Upper lobe of left lung (tissue), 6 donors: ENCODE data around the gene CD44. TPM values are rescaled to one million over a fixed set of nuclear protein-coding genes. Genes with fewer than 3 reads are reported as not detected.

Experiments used
- ATAC-seq, 2 donors: fragments of 200-7000 bp; cut with Tn5 transposase; one replicate each; pipeline ENCODE4 v1.9.1; 2022; ENCODE audit warnings: mild to moderate bottlenecking in 2 of 2, moderate library complexity in 2 of 2; ENCODE audit not compliant: low FRiP score in 2 of 2
- DNase-seq, 2 donors: peaks; one replicate each; pipeline ENCODE4 v3.0.0-alpha.2; 2019 to 2020
- H3K27ac ChIP-seq, 4 donors: fragments of 200-600 bp; sonication (generic); one replicate each; pipeline ENCODE4 v1.5.1; 2016 to 2019
- H3K27me3 ChIP-seq, 4 donors: fragments of 200-600 bp; sonication (generic); one replicate each; pipeline ENCODE4 v1.5.1; 2017 to 2019
- H3K36me3 ChIP-seq, 4 donors: fragments of 200-600 bp; sonication (generic); one replicate each; pipeline ENCODE4 v1.5.1; 2016 to 2019
- H3K4me1 ChIP-seq, 4 donors: fragments of 200-600 bp; sonication (generic); one replicate each; pipeline ENCODE4 v1.5.1; 2018 to 2019
- H3K4me3 ChIP-seq, 4 donors: fragments of 200-600 bp; sonication (generic); one replicate each; pipeline ENCODE4 v1.5.1; 2017 to 2019; ENCODE audit warnings: mild to moderate bottlenecking in 2 of 4, moderate library complexity in 1 of 4
- H3K9me3 ChIP-seq, 4 donors: fragments of 200-600 bp; sonication (generic); one replicate each; pipeline ENCODE4 v1.5.1; 2018 to 2019
- EP300 ChIP-seq, 4 donors: sonication (generic); formaldehyde crosslinking; IDR thresholded peaks; one replicate each; pipeline ENCODE4 v1.5.1; 2017; ENCODE audit warnings: antibody characterized with exemption in 4 of 4, control low read depth in 2 of 4
- POLR2A ChIP-seq, 4 donors: fragments of 450-650 bp; IDR thresholded peaks; one replicate each; pipeline ENCODE4 v1.5.1; 2016 to 2017; ENCODE audit warnings: antibody characterized with exemption in 4 of 4, mild to moderate bottlenecking in 2 of 4
- POLR2AphosphoS5 ChIP-seq, 2 donors: sonication (generic); formaldehyde crosslinking; IDR thresholded peaks; one replicate each; pipeline ENCODE4 v1.5.1; 2017; ENCODE audit warnings: antibody characterized with exemption in 2 of 2
- WGBS, 2 donors: methylation state at CpG; one replicate each; pipeline ENCODE4 v1.1.5; 2017 to 2018; 5-methylcytosine and 5-hydroxymethylcytosine counted together
- total RNA-seq, 6 donors: library from RNA; depleted of rRNA in 4 of 6; stranded (reverse); fragments of >200 nt in 4 of 6; gene quantifications; one replicate each; pipeline versions ENCODE4 v1.1.0 to v1.2.1, GENCODE V29; 2016 to 2021
- TF ChIP-seq, protein P1 (sequence below), 6 experiments: fragments of 450-650 bp in 4 of 6; fragments of 200-600 bp in 2 of 6; sonication (generic) in 2 of 6; IDR thresholded peaks; one replicate each; pipeline ENCODE4 v1.5.1; 2016 to 2019; ENCODE audit warnings: antibody characterized with exemption in 6 of 6
- donor health status: DM: no; HTN: no; CAD: no; lungs with moderate emphysema.
- donor health status: DM: no; HTN: yes; CAD: no; lungs with severe emphysema.

Gene CD44
- total RNA-seq, 6 donors from 2014 or later, result 454 to 696 (median 551) TPM

DNA sequence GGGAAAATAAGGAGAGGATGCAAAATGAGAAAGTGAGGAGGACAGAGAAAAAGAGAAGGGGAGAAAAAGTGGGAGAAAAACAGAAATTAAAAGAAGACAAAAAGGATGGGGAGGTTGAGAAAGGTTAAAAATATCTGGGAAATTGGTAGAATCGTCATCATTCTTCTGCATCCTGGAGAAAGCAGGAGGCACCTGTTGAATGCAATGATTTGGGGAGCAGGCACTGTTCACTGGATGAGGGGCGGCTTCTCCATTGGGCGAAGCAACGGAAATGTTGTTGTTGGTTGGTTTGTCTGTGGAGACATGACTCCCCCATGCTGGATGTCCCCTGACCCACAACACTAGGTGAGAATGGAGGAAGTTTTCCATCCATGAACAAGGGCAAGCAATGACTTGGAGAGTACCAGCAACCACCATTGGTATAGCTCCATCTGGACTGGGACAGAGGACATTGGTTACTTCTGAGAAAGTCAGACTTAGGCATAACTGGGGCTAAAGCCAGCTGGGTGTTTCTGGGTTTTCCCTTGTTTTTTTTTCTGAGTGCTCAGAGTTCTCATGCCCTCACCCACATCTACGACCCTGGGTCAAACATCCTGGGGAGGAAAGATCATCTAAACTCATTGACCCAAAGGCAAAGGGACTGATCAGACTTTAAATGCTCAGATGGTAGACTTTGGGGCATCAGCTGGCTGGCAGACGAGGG lies 11.9 kb upstream of the CD44 start:
- WGBS, 2 donors, result 93 to 98% methylated on average over 5 to 6 of the region's 6 CpGs
- no peak for TF ChIP-seq POLR2A (IDR thresholded peaks at IDR 0.05)
- no peak for TF ChIP-seq POLR2AphosphoS5 (IDR thresholded peaks at IDR 0.05)
- TF ChIP-seq, protein P1, sequence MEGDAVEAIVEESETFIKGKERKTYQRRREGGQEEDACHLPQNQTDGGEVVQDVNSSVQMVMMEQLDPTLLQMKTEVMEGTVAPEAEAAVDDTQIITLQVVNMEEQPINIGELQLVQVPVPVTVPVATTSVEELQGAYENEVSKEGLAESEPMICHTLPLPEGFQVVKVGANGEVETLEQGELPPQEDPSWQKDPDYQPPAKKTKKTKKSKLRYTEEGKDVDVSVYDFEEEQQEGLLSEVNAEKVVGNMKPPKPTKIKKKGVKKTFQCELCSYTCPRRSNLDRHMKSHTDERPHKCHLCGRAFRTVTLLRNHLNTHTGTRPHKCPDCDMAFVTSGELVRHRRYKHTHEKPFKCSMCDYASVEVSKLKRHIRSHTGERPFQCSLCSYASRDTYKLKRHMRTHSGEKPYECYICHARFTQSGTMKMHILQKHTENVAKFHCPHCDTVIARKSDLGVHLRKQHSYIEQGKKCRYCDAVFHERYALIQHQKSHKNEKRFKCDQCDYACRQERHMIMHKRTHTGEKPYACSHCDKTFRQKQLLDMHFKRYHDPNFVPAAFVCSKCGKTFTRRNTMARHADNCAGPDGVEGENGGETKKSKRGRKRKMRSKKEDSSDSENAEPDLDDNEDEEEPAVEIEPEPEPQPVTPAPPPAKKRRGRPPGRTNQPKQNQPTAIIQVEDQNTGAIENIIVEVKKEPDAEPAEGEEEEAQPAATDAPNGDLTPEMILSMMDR (IDR thresholded peaks at IDR 0.05), result no peak
- TF ChIP-seq EP300 (IDR thresholded peaks at IDR 0.05), result no peak
- Histone ChIP-seq H3K27me3 (no peaks in the 10 kb centered on the region), H3K36me3 (no peaks in the 10 kb centered on the region), H3K4me1 (no peaks in the 10 kb centered on the region), H3K4me3 (no peak overlapping the region), H3K27ac (no peak overlapping the region), H3K9me3 (no peaks in the 10 kb centered on the region)
- DNase-seq (no peak), ATAC-seq (no peak)

DNA sequence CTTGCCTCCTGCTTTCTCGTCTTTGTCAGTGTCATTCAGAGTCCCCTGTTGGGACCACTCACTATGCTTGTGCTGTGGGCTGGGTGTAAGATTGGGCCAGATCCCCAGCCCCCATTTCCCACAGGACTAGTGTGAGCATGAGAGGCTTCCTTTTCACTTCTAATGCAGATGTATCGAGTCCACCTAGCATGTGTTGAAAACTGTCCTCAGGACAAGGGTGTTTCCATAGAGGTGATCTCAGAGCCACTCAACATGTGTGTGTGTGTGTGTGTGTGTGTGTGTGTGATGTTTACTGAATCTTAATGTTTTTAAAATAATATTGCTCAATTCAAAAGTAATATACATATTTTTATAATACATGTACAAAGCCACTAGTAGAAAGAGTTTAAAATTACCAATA lies 11.4 kb upstream of the CD44 start:
- H3K36me3 ChIP-seq, result no peaks in the 10 kb centered on the region
- TF ChIP-seq EP300 (IDR thresholded peaks at IDR 0.05), result no peak
- no peak for TF ChIP-seq POLR2A (IDR thresholded peaks at IDR 0.05)
- no peak for TF ChIP-seq POLR2AphosphoS5 (IDR thresholded peaks at IDR 0.05)
- TF ChIP-seq, protein P1 (IDR thresholded peaks at IDR 0.05), result no peak
- no peaks in the 10 kb centered on the region for H3K9me3 ChIP-seq
- ATAC-seq, result no peak
- no peaks in the 10 kb centered on the region for H3K27me3 ChIP-seq
- DNase-seq, result no peak
- 89 to 100% methylated on average over 1 to 2 of the region's 2 CpGs for WGBS, 2 donors
- no peak overlapping the region for H3K27ac ChIP-seq
- no peak overlapping the region for H3K4me3 ChIP-seq
- no peaks in the 10 kb centered on the region for H3K4me1 ChIP-seq

DNA sequence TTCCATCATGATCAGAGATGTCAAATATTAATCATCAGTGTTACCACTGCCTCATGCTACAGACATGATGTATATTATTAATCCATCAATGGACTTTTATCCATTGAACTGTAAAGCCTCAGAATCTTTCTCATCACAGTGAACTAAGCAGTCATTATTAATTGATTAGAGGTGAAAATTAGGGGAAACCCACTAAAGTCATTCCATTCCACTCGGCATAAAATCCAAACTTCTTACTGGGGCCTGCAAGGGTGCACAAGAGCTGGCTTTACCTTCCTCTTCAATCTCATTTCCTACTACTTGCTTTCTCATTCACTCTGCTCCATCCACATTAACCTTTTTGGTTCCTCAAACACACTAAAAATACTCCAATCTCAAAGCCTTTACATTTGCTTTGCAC lies 7.9 kb upstream of the CD44 start:
- DNase-seq, result no peak
- H3K9me3 ChIP-seq, result no peaks in the 10 kb centered on the region
- WGBS, 2 donors, result 92 to 100% methylated on average over 1 of the region's 1 CpG
- no peak for ATAC-seq
- no peak overlapping the region for H3K4me3 ChIP-seq
- H3K27ac ChIP-seq, result no peak overlapping the region
- H3K4me1 ChIP-seq, result no peaks in the 10 kb centered on the region
- TF ChIP-seq, protein P1 (IDR thresholded peaks at IDR 0.05), result no peak
- no peak for TF ChIP-seq POLR2A (IDR thresholded peaks at IDR 0.05)
- TF ChIP-seq POLR2AphosphoS5 (IDR thresholded peaks at IDR 0.05), result no peak
- TF ChIP-seq EP300 (IDR thresholded peaks at IDR 0.05), result no peak
- no peaks in the 10 kb centered on the region for H3K27me3 ChIP-seq
- H3K36me3 ChIP-seq, result no peaks in the 10 kb centered on the region

DNA sequence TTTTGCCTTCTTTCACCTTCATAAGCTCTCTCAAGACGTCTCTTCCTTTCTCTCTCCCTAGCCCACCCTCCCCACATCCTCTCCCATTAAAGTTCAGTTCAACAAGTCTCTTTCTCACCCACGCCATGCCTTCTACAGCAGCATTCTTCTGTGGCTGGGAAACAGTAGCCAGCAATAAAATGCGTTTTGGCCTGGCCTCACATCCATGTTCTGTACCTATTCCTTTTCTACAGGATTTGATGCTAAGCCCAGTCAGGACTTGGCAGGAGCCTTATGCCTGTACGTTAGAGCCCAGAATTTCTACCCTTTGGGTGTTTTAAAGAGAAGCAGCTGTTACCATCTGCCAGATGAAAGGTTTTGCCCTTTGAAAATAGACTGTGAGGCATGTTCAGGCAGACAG lies 7.1 kb upstream of the CD44 start:
- Histone ChIP-seq H3K36me3 (no peaks in the 10 kb centered on the region), H3K4me3 (no peak overlapping the region), H3K9me3 (no peaks in the 10 kb centered on the region), H3K27ac (no peak overlapping the region), H3K27me3 (no peaks in the 10 kb centered on the region), H3K4me1 (no peaks in the 10 kb centered on the region)
- no peak for ATAC-seq
- TF ChIP-seq, protein P1 (IDR thresholded peaks at IDR 0.05), result no peak
- no peak for TF ChIP-seq POLR2A (IDR thresholded peaks at IDR 0.05)
- no peak for TF ChIP-seq EP300 (IDR thresholded peaks at IDR 0.05)
- TF ChIP-seq POLR2AphosphoS5 (IDR thresholded peaks at IDR 0.05), result no peak
- DNase-seq, result no peak
- 88 to 91% methylated on average over 4 of the region's 4 CpGs for WGBS, 2 donors

DNA sequence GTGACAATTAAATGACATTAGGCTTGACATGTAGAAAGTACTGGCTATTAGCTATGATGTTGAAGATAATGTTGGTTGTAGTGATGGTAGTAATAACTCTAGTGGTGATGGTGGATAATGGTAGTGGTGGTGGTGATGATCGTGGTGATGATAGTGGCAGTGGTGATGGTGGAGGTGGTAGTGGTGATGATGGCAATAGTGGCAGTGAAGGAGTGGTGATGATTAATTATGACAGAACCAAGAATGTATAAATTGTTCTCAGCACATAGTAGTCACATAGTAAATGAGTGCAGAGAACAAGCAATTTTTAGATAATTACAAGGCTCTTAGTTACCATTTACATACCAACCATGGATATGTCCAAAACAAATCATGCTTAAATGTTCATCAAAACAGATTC lies 5.3 kb upstream of the CD44 start:
- TF ChIP-seq EP300 (IDR thresholded peaks at IDR 0.05) (no peak), POLR2A (IDR thresholded peaks at IDR 0.05) (no peak), POLR2AphosphoS5 (IDR thresholded peaks at IDR 0.05) (no peak)
- no peaks in the 10 kb centered on the region for H3K27me3 ChIP-seq
- H3K4me3 ChIP-seq, result no peak overlapping the region
- peaks cover 3 to 6% (median 5%) of the 10 kb centered on the region in 4 donors for H3K4me1 ChIP-seq
- ATAC-seq (no peak), DNase-seq (no peak)
- WGBS, 2 donors, result 85 to 97% methylated on average over 1 of the region's 1 CpG
- no peak overlapping the region for H3K27ac ChIP-seq
- H3K9me3 ChIP-seq, result no peaks in the 10 kb centered on the region
- no peaks in the 10 kb centered on the region for H3K36me3 ChIP-seq
